Endothelial cell of umbilical vein (primary cell): ENCODE measurements around the gene ZC3H18. TPM values are rescaled to one million over a fixed set of nuclear protein-coding genes. Genes with fewer than 3 reads are reported as not detected.

Experiments
- BruUV-seq: library from RNA; stranded (reverse); fragments of 400-500 nt; replicated peaks from 2 replicates; lab custom pipeline; 2021; lab: Mats Ljungman, UMichigan
- CTCF ChIA-PET: fragments of 300-600, 350-600 bp; sonication (Branson Sonifier 250); formaldehyde crosslinking; loops from one replicate; lab custom pipeline; 2021; ENCODE audit warnings: antibody characterized with exemption, inconsistent platforms; lab: Charles Lee
- POLR2A ChIA-PET: fragments of 300-600, 350-600 bp; sonication (Branson Sonifier 250); formaldehyde crosslinking; loops from one replicate; lab custom pipeline; 2021; ENCODE audit warnings: antibody characterized with exemption, inconsistent platforms; lab: Charles Lee
- DNase-seq: peaks from one replicate; pipeline ENCODE4 v3.0.0-alpha.2; 2011; ENCODE audit warnings: low read depth, low spot score
- FAIRE-seq: peaks from 2 replicates; lab custom pipeline; 2011; peaks lifted over from hg19 to GRCh38; lab: Jason Lieb, UNC
- H2AFZ ChIP-seq: 2 replicates; pipeline ENCODE4 v1.6.0; 2012; ENCODE audit warnings: low read depth, low read length, control low read depth, inconsistent platforms
- H3K27ac ChIP-seq: 2 replicates; pipeline ENCODE4 v1.5.1; 2011; ENCODE audit warnings: low read depth, mild to moderate bottlenecking, control low read depth, low read length, moderate library complexity; ENCODE audit not compliant: insufficient read depth
- H3K27me3 ChIP-seq, 2 experiments: 2 replicates each; pipeline versions ENCODE4 v1.6.0 to v1.6.1; 2011; ENCODE audit warnings: low read length in 2 of 2, mixed read lengths in 1 of 2; ENCODE audit not compliant: control insufficient read depth in 2 of 2, insufficient read depth in 2 of 2
- H3K36me3 ChIP-seq, 2 experiments: 2 replicates in 1 of 2; 3 replicates in 1 of 2; pipeline ENCODE4 v1.5.1; 2011; ENCODE audit warnings: low read length in 2 of 2, mild to moderate bottlenecking in 1 of 2, moderate library complexity in 1 of 2; ENCODE audit not compliant: control insufficient read depth in 2 of 2, insufficient read depth in 2 of 2; ENCODE audit errors: extremely low read depth in 1 of 2
- H3K4me1 ChIP-seq: 3 replicates; pipeline ENCODE4 v1.5.1; 2011; ENCODE audit warnings: mild to moderate bottlenecking, low read length; ENCODE audit not compliant: control insufficient read depth, insufficient read depth; ENCODE audit errors: extremely low read depth
- H3K4me2 ChIP-seq: 2 replicates; pipeline ENCODE4 v1.6.1; 2011; ENCODE audit warnings: low read length, control low read depth, mixed read lengths; ENCODE audit not compliant: insufficient read depth
- H3K4me3 ChIP-seq, 3 experiments: fragments of 200-600 bp in 1 of 3; sonication (generic), shearing (Covaris generic) in 1 of 3; replicated peaks in 1 of 3; 2 replicates each; pipeline ENCODE4 v1.5.1; 2011 to 2016; ENCODE audit warnings: control low read depth in 3 of 3, low read length in 3 of 3, mild to moderate bottlenecking in 2 of 3, inconsistent platforms in 1 of 3, low read depth in 1 of 3, moderate library complexity in 1 of 3; ENCODE audit not compliant: insufficient read depth in 1 of 3
- H3K79me2 ChIP-seq: 2 replicates; pipeline ENCODE4 v1.6.0; 2012; ENCODE audit warnings: low read length, inconsistent platforms; ENCODE audit not compliant: control insufficient read depth, insufficient read depth
- H3K9ac ChIP-seq: replicated peaks from 2 replicates; pipeline ENCODE3; 2011; ENCODE audit warnings: low read length, control low read depth; ENCODE audit not compliant: insufficient read depth; ENCODE audit errors: extremely low read depth
- H3K9me1 ChIP-seq: replicated peaks from 3 replicates; pipeline ENCODE4 v1.6.0; 2011; ENCODE audit warnings: mild to moderate bottlenecking, low read length; ENCODE audit not compliant: control insufficient read depth, insufficient read depth; ENCODE audit errors: extremely low read depth
- H3K9me3 ChIP-seq: replicated peaks from 2 replicates; pipeline ENCODE4 v1.5.1; 2012; ENCODE audit warnings: low read length, inconsistent platforms; ENCODE audit not compliant: control insufficient read depth, insufficient read depth
- H4K20me1 ChIP-seq: replicated peaks from 2 replicates; pipeline ENCODE3; 2011; ENCODE audit warnings: mild to moderate bottlenecking, low read length; ENCODE audit not compliant: control insufficient read depth, insufficient read depth; ENCODE audit errors: extremely low read depth
- CTCF ChIP-seq, 2 donors: IDR thresholded peaks; 1 replicate in 1 of 2; 2 replicates in 1 of 2; pipeline ENCODE4 v1.5.1; 2011; ENCODE audit warnings: low read length in 2 of 2, mild to moderate bottlenecking in 2 of 2, moderate library complexity in 2 of 2, control low read depth in 1 of 2, inconsistent platforms in 1 of 2, low read depth in 1 of 2; ENCODE audit not compliant: insufficient read depth in 1 of 2; ENCODE audit errors: extremely low read depth in 1 of 2
- EZH2 ChIP-seq: IDR thresholded peaks from 2 replicates; pipeline ENCODE4 v1.6.1; 2012; ENCODE audit warnings: borderline replicate concordance, low read depth, mild to moderate bottlenecking, moderate library complexity, low read length, inconsistent platforms; ENCODE audit not compliant: severe bottlenecking
- POLR2AphosphoS5 ChIP-seq: IDR thresholded peaks from 2 replicates; pipeline ENCODE4 v1.6.1; 2012; ENCODE audit warnings: low read depth, mild to moderate bottlenecking, control low read depth, low read length, moderate library complexity; ENCODE audit not compliant: insufficient read depth
- dilution Hi-C: fragments of 300-500 bp; cut with MboI; formaldehyde crosslinking; loops from one replicate; pipeline ENCODE4 v1.15.0; 2019; ENCODE audit warnings: low sequenced_read_pairs; ENCODE audit not compliant: extremely low pct_ligation_motif_present
- intact Hi-C: fragments of 100-400 bp; cut with micrococcal nuclease; formaldehyde crosslinking; loops from one replicate; pipeline ENCODE4 v1.10.0; 2022
- polyA plus RNA-seq, 4 experiments: library from polyadenylated mRNA; depleted of rRNA in 3 of 4; stranded (reverse) in 3 of 4; unstranded in 1 of 4; fragments of >200 nt; gene quantifications; 2 replicates each; pipeline versions ENCODE4 v1.2.1 to v1.2.3, GENCODE V29; 2011 to 2012; ENCODE audit warnings: missing spikeins in 1 of 4
- total RNA-seq: library from RNA; stranded (reverse); gene quantifications from 2 replicates; pipeline ENCODE4 v1.2.3, GENCODE V29; 2021

The ZC3H18 gene
- total and polyA plus RNA-seq, 2 donors (not counting 3 experiments of a cell fraction or from before 2014, with no cell fraction given) = 12.1 to 52.8 TPM

- Histone ChIP-seq H2AFZ (no peak overlapping the region), H3K36me3 (no peaks in the 10 kb centered on the region), H3K27ac (no peak overlapping the region), H3K9ac (no peak overlapping the region), H3K27me3 (no peaks in the 10 kb centered on the region), H3K4me3 (no peak overlapping the region), H3K79me2 (no peaks in the 10 kb centered on the region), H4K20me1 (no peaks in the 10 kb centered on the region), H3K9me3 (no peaks in the 10 kb centered on the region), H3K4me2 (no peak overlapping the region), H3K9me1 (no peaks in the 10 kb centered on the region), H3K4me1 (no peaks in the 10 kb centered on the region)
- DNase-seq = peak; percentile 49
- no TSS peak for BruUV-seq
- ChIA-PET POLR2A (no interaction called here), CTCF (interaction anchor here (0.7 to 1.5 kb wide), 10 partner anchors 9 to 554 kb away, joined by 3 to 9 read pairs (median 4); partner anchors contain the start of gene ZC3H18)
- intact Hi-C loops (no loop called here), dilution Hi-C loops (no loop called here)
- TF ChIP-seq CTCF (IDR thresholded peaks at IDR 0.05; ENCODE audit: extremely low read depth in 1 of 2, insufficient read depth in 1 of 2, low read depth in 1 of 2, low read length in 2 of 2) = peak; percentile 40 to 60
- TF ChIP-seq EZH2 = no peak
- peak; percentile 20 for TF ChIP-seq POLR2AphosphoS5
- FAIRE-seq = peak; percentile 84
Observed at GRCh38 chr16:88558457-88559442, 11.5 kb upstream of the ZC3H18 start.
